Stimulated activated CD8-positive, alpha-beta memory T cell treated with anti-CD3 and anti-CD28 coated beads, Interleukin-12 subunit alpha, Interleukin-12 subunit beta, amount 100 ng/mL, for 1 hour (primary cell): Measurements from ENCODE around the gene AGAP1.
"Not testable (repeated sequence)": the region's sequence is repeated elsewhere in the genome, so short reads cannot be mapped to it uniquely, and the experiment has no call there.

Source experiments
- DNase-seq: peaks from one replicate; pipeline ENCODE4 v3.0.0-alpha.2; 2020; ENCODE audit warnings: low read depth

Gene AGAP1

GRCh38 chr2:236045251-236046235, 551.7 kb downstream of the AGAP1 start:
- DNase-seq = no peak

- no peak for DNase-seq
These were observed 552.9 kb downstream of the AGAP1 start for GRCh38 chr2:236046715-236047114.

- no peak for DNase-seq
These were observed 553.3 kb downstream of the AGAP1 start for GRCh38 chr2:236047176-236047575.

GRCh38 chr2:236047886-236048540, 554.2 kb downstream of the AGAP1 start:
- no peak for DNase-seq

GRCh38 chr2:236049981-236050380, 556.1 kb downstream of the AGAP1 start:
- DNase-seq = no peak

GRCh38 chr2:236051351-236051750, 557.5 kb downstream of the AGAP1 start:
- DNase-seq = no peak

GRCh38 chr2:236051806-236052205, 558.0 kb downstream of the AGAP1 start:
- no peak for DNase-seq

- DNase-seq = no peak
These were observed 558.4 kb downstream of the AGAP1 start for GRCh38 chr2:236052206-236052605.

GRCh38 chr2:236052926-236053821, 559.3 kb downstream of the AGAP1 start:
- DNase-seq = no peak

GRCh38 chr2:236054125-236054524, 560.3 kb downstream of the AGAP1 start:
- DNase-seq = no peak

GRCh38 chr2:236054621-236055305, 560.9 kb downstream of the AGAP1 start:
- DNase-seq = no peak

- no peak for DNase-seq
These were observed 561.6 kb downstream of the AGAP1 start for GRCh38 chr2:236055471-236055870.

- no peak for DNase-seq
These were observed 562.3 kb downstream of the AGAP1 start for GRCh38 chr2:236056141-236056540.

- no peak for DNase-seq
These were observed 563.5 kb downstream of the AGAP1 start for GRCh38 chr2:236057375-236057774.

- no peak for DNase-seq
These were observed 567.7 kb downstream of the AGAP1 start for GRCh38 chr2:236061497-236061896.

GRCh38 chr2:236061899-236062298, 568.1 kb downstream of the AGAP1 start:
- DNase-seq = no peak

- DNase-seq = not testable (repeated sequence)
These were observed 569.0 kb downstream of the AGAP1 start for GRCh38 chr2:236062806-236063205.

GRCh38 chr2:236063994-236064393, 570.2 kb downstream of the AGAP1 start:
- DNase-seq = no peak

GRCh38 chr2:236065314-236066160, 571.7 kb downstream of the AGAP1 start:
- no peak for DNase-seq

GRCh38 chr2:236070236-236070635, 576.4 kb downstream of the AGAP1 start:
- no peak for DNase-seq

GRCh38 chr2:236073246-236073645, 579.4 kb downstream of the AGAP1 start:
- DNase-seq = no peak
